Subcutaneous abdominal adipose tissue (tissue), 5 donors: ENCODE data around the gene MTARC2.

Experiments
- H3K27ac ChIP-seq: one replicate; pipeline ENCODE4 v1.7.0; 2013; ENCODE audit warnings: low read depth, mild to moderate bottlenecking, inconsistent platforms, low read length, moderate library complexity
- H3K27me3 ChIP-seq, 5 donors: one replicate each; pipeline ENCODE4 v1.7.0; 2013; ENCODE audit warnings: low read length in 5 of 5, inconsistent platforms in 1 of 5; ENCODE audit not compliant: control insufficient read depth in 5 of 5, insufficient read depth in 4 of 5
- H3K36me3 ChIP-seq, 5 donors: one replicate each; pipeline ENCODE4 v1.7.0; 2013; ENCODE audit warnings: low read length in 5 of 5; ENCODE audit not compliant: control insufficient read depth in 5 of 5, insufficient read depth in 5 of 5
- H3K4me1 ChIP-seq, 5 donors: one replicate each; pipeline ENCODE4 v1.7.0; 2013; ENCODE audit warnings: low read length in 5 of 5, mild to moderate bottlenecking in 3 of 5, moderate library complexity in 1 of 5; ENCODE audit not compliant: control insufficient read depth in 5 of 5, insufficient read depth in 5 of 5
- H3K4me3 ChIP-seq, 5 donors: one replicate each; pipeline ENCODE4 v1.7.0; 2013; ENCODE audit warnings: low read length in 5 of 5, low read depth in 1 of 5
- H3K9ac ChIP-seq, 5 donors: one replicate each; pipeline ENCODE4 v1.7.0; 2013; ENCODE audit warnings: low read length in 5 of 5, mild to moderate bottlenecking in 4 of 5, moderate library complexity in 3 of 5
- H3K9me3 ChIP-seq, 5 donors: one replicate each; pipeline ENCODE4 v1.7.0; 2013; ENCODE audit warnings: low read length in 5 of 5; ENCODE audit not compliant: control insufficient read depth in 5 of 5
- donor health status: healthy.
- donor health status: healthy.
- donor health status: healthy.
- donor health status: healthy.
- donor health status: healthy.

MTARC2 gene

GRCh38 chr1:220748089-220748934 is at the start of gene MTARC2:
MTARC2 (plus strand) TSS chr1:220748322; CDS start chr1:220748532, 210 bp downstream.
- peak within 1 kb of the TSS; percentile 84 to 92 (median 87) for H3K4me3 ChIP-seq
- H3K4me1 ChIP-seq, result peaks cover 10 to 54% (median 41%) of the 10 kb centered on the region in 5 donors
- no peaks in the 10 kb centered on the region for H3K9me3 ChIP-seq
- H3K27me3 ChIP-seq, result peaks cover 0 to under 1% (median 0%) of the 10 kb centered on the region in 5 donors
- peak within 1 kb of the TSS; percentile 84 for H3K27ac ChIP-seq
- H3K36me3 ChIP-seq, result no peaks in the 10 kb centered on the region
- H3K9ac ChIP-seq, result peak within 1 kb of the TSS; percentile 28 to 90 (median 84)

GRCh38 chr1:220698607-220699016 is 49.5 kb upstream of the MTARC2 start:
- Histone ChIP-seq H3K9me3 (no peaks in the 10 kb centered on the region), H3K4me1 (peaks cover 8 to 55% (median 44%) of the 10 kb centered on the region in 5 donors), H3K27me3 (no peaks in the 10 kb centered on the region), H3K9ac (peak overlapping the region in 2 of 5 donors; percentile 10 to 44), H3K4me3 (no peak overlapping the region), H3K36me3 (peaks cover 0 to 22% (median 19%) of the 10 kb centered on the region in 5 donors), H3K27ac (peak overlapping the region; percentile 26)

- Histone ChIP-seq H3K36me3 (peaks cover 0 to 22% (median 19%) of the 10 kb centered on the region in 5 donors), H3K27ac (peak overlapping the region; percentile 26), H3K4me3 (no peak overlapping the region), H3K9ac (peak overlapping the region in 2 of 5 donors; percentile 10 to 44), H3K9me3 (no peaks in the 10 kb centered on the region), H3K27me3 (no peaks in the 10 kb centered on the region), H3K4me1 (peaks cover 8 to 50% (median 44%) of the 10 kb centered on the region in 5 donors)
Measured at GRCh38 chr1:220699044-220699443, 49.1 kb upstream of the MTARC2 start.

- peaks cover 8 to 50% (median 47%) of the 10 kb centered on the region in 5 donors for H3K4me1 ChIP-seq
- no peaks in the 10 kb centered on the region for H3K9me3 ChIP-seq
- no peak overlapping the region for H3K4me3 ChIP-seq
- H3K27me3 ChIP-seq, result no peaks in the 10 kb centered on the region
- peaks cover 0 to 22% (median 19%) of the 10 kb centered on the region in 5 donors for H3K36me3 ChIP-seq
- H3K27ac ChIP-seq, result peak overlapping the region; percentile 5
- H3K9ac ChIP-seq, result no peak overlapping the region
Measured at GRCh38 chr1:220700556-220701179, 47.5 kb upstream of the MTARC2 start.

GRCh38 chr1:220701974-220702373 is 46.1 kb upstream of the MTARC2 start:
- Histone ChIP-seq H3K9me3 (no peaks in the 10 kb centered on the region), H3K9ac (no peak overlapping the region), H3K4me3 (no peak overlapping the region), H3K27me3 (no peaks in the 10 kb centered on the region), H3K36me3 (peaks cover 0 to 16% (median 13%) of the 10 kb centered on the region in 5 donors), H3K27ac (no peak overlapping the region), H3K4me1 (peaks cover 10 to 61% (median 47%) of the 10 kb centered on the region in 5 donors)

GRCh38 chr1:220702733-220703270 is 45.3 kb upstream of the MTARC2 start:
- peaks cover 10 to 66% (median 47%) of the 10 kb centered on the region in 5 donors for H3K4me1 ChIP-seq
- H3K36me3 ChIP-seq, result peaks cover 0 to 8% (median 5%) of the 10 kb centered on the region in 5 donors
- H3K9me3 ChIP-seq, result no peaks in the 10 kb centered on the region
- no peak overlapping the region for H3K27ac ChIP-seq
- H3K27me3 ChIP-seq, result no peaks in the 10 kb centered on the region
- H3K9ac ChIP-seq, result no peak overlapping the region
- no peak overlapping the region for H3K4me3 ChIP-seq

- Histone ChIP-seq H3K9me3 (no peaks in the 10 kb centered on the region), H3K9ac (no peak overlapping the region), H3K4me1 (peaks cover 8 to 66% (median 46%) of the 10 kb centered on the region in 5 donors), H3K27me3 (no peaks in the 10 kb centered on the region), H3K27ac (no peak overlapping the region), H3K36me3 (peaks cover 0 to 3% (median under 1%) of the 10 kb centered on the region in 5 donors), H3K4me3 (no peak overlapping the region)
Measured at GRCh38 chr1:220703305-220703704, 44.8 kb upstream of the MTARC2 start.

GRCh38 chr1:220705782-220706181 is 42.3 kb upstream of the MTARC2 start:
- H3K4me3 ChIP-seq, result no peak overlapping the region
- no peak overlapping the region for H3K9ac ChIP-seq
- H3K36me3 ChIP-seq, result no peaks in the 10 kb centered on the region
- H3K27ac ChIP-seq, result no peak overlapping the region
- no peaks in the 10 kb centered on the region for H3K27me3 ChIP-seq
- H3K4me1 ChIP-seq, result peaks cover 5 to 57% (median 22%) of the 10 kb centered on the region in 5 donors
- no peaks in the 10 kb centered on the region for H3K9me3 ChIP-seq

- Histone ChIP-seq H3K9ac (no peak overlapping the region), H3K36me3 (no peaks in the 10 kb centered on the region), H3K27ac (no peak overlapping the region), H3K27me3 (no peaks in the 10 kb centered on the region), H3K4me1 (peaks cover 5 to 57% (median 15%) of the 10 kb centered on the region in 5 donors), H3K4me3 (no peak overlapping the region), H3K9me3 (no peaks in the 10 kb centered on the region)
Measured at GRCh38 chr1:220706480-220706879, 41.6 kb upstream of the MTARC2 start.
